GM23248 (cell line): ENCODE results near the gene NPY. TPM values are rescaled to one million over a fixed set of nuclear protein-coding genes. Genes with fewer than 3 reads are reported as not detected.

Experiments used
- DNase-seq: peaks from one replicate; pipeline ENCODE4 v3.0.0-alpha.2; 2015
- H2AFZ ChIP-seq: fragments of 200-600 bp; sonication (generic); 2 replicates; pipeline ENCODE4 v1.6.1; 2016; ENCODE audit warnings: antibody characterized with exemption
- H3F3A ChIP-seq: fragments of 200-600 bp; sonication (generic); 2 replicates; pipeline ENCODE4 v1.6.1; 2016; ENCODE audit warnings: mild to moderate bottlenecking, antibody characterized with exemption, mixed run types; ENCODE audit not compliant: insufficient read depth
- H3K27ac ChIP-seq: fragments of 200-600 bp; sonication (generic); 2 replicates; pipeline ENCODE4 v1.5.1; 2016; ENCODE audit warnings: mild to moderate bottlenecking
- H3K27me3 ChIP-seq: fragments of 200-600 bp; sonication (generic); replicated peaks from 2 replicates; pipeline ENCODE4 v1.6.1; 2016; ENCODE audit warnings: mild to moderate bottlenecking; ENCODE audit not compliant: insufficient read depth
- H3K36me3 ChIP-seq: fragments of 200-600 bp; sonication (generic); 2 replicates; pipeline ENCODE4 v1.6.1; 2016; ENCODE audit warnings: low read depth, mild to moderate bottlenecking
- H3K4me1 ChIP-seq: fragments of 200-600 bp; sonication (generic); 2 replicates; pipeline ENCODE4 v1.6.1; 2016; ENCODE audit warnings: mild to moderate bottlenecking; ENCODE audit not compliant: insufficient read depth
- H3K4me2 ChIP-seq: fragments of 200-600 bp; sonication (generic); one replicate; pipeline ENCODE4 v1.6.1; 2016; ENCODE audit warnings: mild to moderate bottlenecking; ENCODE audit not compliant: unreplicated experiment
- H3K4me3 ChIP-seq: fragments of 200-600 bp; sonication (generic); 2 replicates; pipeline ENCODE4 v1.5.1; 2016; ENCODE audit warnings: mild to moderate bottlenecking
- H3K79me2 ChIP-seq: fragments of 200-600 bp; sonication (generic); 2 replicates; pipeline ENCODE4 v1.6.1; 2016; ENCODE audit warnings: mild to moderate bottlenecking; ENCODE audit not compliant: insufficient read depth
- H3K9ac ChIP-seq: fragments of 200-600 bp; sonication (generic); 2 replicates; pipeline ENCODE4 v1.6.1; 2016; ENCODE audit warnings: mild to moderate bottlenecking
- H3K9me2 ChIP-seq: fragments of 200-600 bp; sonication (generic); 2 replicates; pipeline ENCODE4 v1.6.1; 2016; ENCODE audit warnings: mixed run types, mild to moderate bottlenecking, moderate library complexity; ENCODE audit not compliant: insufficient read depth
- H3K9me3 ChIP-seq: fragments of 200-600 bp; sonication (generic); one replicate; pipeline ENCODE4 v1.6.1; 2017; ENCODE audit warnings: low read depth
- H4K20me1 ChIP-seq: fragments of 200-600 bp; sonication (generic); 2 replicates; pipeline ENCODE4 v1.6.0; 2016; ENCODE audit not compliant: insufficient read depth
- EZH2 ChIP-seq: fragments of 200-600 bp; sonication (generic); IDR thresholded peaks from 2 replicates; pipeline ENCODE4 v1.6.1; 2018; ENCODE audit warnings: antibody characterized with exemption, mild to moderate bottlenecking; ENCODE audit not compliant: insufficient read depth, poor library complexity, severe bottlenecking
- EZH2phosphoT487 ChIP-seq: fragments of 200-600 bp; sonication (generic); IDR thresholded peaks from 2 replicates; pipeline ENCODE4 v1.6.1; 2018; ENCODE audit warnings: antibody characterized with exemption, moderate library complexity, mild to moderate bottlenecking, low read depth; ENCODE audit not compliant: insufficient read depth
- WGBS, 2 experiments: methylation state at CpG; one replicate each; pipeline ENCODE4 v1.1.6; 2015 to 2017; ENCODE audit warnings: low lambda C conversion rate in 2 of 2, low coverage in 1 of 2; ENCODE audit errors: missing lambda C conversion rate in 2 of 2; 5-methylcytosine and 5-hydroxymethylcytosine counted together
- in situ Hi-C: fragments of 300-500 bp; cut with MboI; formaldehyde crosslinking; loops from 2 replicates; pipeline ENCODE4 v1.15.0; 2020
- polyA plus RNA-seq: library from polyadenylated mRNA; unstranded; fragments of >200 nt; fragmentation: Nextera tagmentation; extraction: Ambion mirVana; gene quantifications from 2 replicates; pipeline ENCODE4 v1.2.1, GENCODE V29; 2016
- total RNA-seq: library from RNA; depleted of rRNA; stranded (reverse); fragments of >200 nt; shearing (Covaris generic); gene quantifications from 2 replicates; pipeline ENCODE4 v1.2.3, GENCODE V29; 2014

NPY gene
- total and polyA plus RNA-seq, 2 experiments from 2014 or later, result not detected

GRCh38 chr7:24313777-24314176, 29.8 kb downstream of the NPY start:
- Histone ChIP-seq H3K4me2 (no peak overlapping the region), H3K9me3 (no peaks in the 10 kb centered on the region), H4K20me1 (no peaks in the 10 kb centered on the region), H3K27ac (no peak overlapping the region), H2AFZ (no peak overlapping the region), H3F3A (no peaks in the 10 kb centered on the region), H3K9ac (no peak overlapping the region), H3K9me2 (no peaks in the 10 kb centered on the region), H3K79me2 (no peaks in the 10 kb centered on the region), H3K4me1 (no peaks in the 10 kb centered on the region), H3K27me3 (no peaks in the 10 kb centered on the region), H3K4me3 (no peak overlapping the region), H3K36me3 (no peaks in the 10 kb centered on the region)
- WGBS, 2 experiments, result 13 to 19% methylated on average over 3 of the region's 3 CpGs
- TF ChIP-seq EZH2, result no peak
- no peak for TF ChIP-seq EZH2phosphoT487
- in situ Hi-C loops, result no loop called here
- DNase-seq, result no peak

DNA sequence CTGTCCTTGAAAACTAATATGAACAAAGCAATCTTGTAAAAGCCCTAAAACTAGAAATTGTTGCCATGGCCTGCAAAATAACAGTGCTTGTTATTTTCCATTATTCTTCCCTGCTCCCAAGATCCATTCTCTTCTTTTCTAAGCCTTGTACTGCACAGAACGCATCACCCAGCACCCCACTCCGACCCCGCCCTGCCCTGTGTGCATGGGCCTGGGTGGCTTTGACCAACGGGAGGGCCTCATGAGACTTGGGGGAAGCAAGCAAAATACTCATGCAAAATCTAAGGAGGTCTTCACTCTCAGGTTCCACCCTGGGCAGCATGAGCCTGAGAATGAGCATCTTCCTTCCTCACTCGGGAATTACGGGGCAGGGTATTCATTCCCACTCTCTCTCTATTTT, 32.4 kb downstream of the NPY start:
- Histone ChIP-seq H3K4me3 (no peak overlapping the region), H3K4me1 (no peaks in the 10 kb centered on the region), H3K9me3 (no peaks in the 10 kb centered on the region), H3K9ac (no peak overlapping the region), H3K36me3 (no peaks in the 10 kb centered on the region), H3K27ac (no peak overlapping the region), H2AFZ (no peak overlapping the region), H4K20me1 (no peaks in the 10 kb centered on the region), H3K9me2 (no peaks in the 10 kb centered on the region), H3F3A (no peaks in the 10 kb centered on the region), H3K27me3 (peaks cover 6% of the 10 kb centered on the region; the same call in 1 of the 2 replicates), H3K79me2 (no peaks in the 10 kb centered on the region), H3K4me2 (no peak overlapping the region)
- TF ChIP-seq EZH2phosphoT487, result no peak
- no peak for TF ChIP-seq EZH2
- 54 to 55% methylated on average over 6 of the region's 6 CpGs for WGBS, 2 experiments
- no peak for DNase-seq
- in situ Hi-C loops, result no loop called here

- H3K36me3 ChIP-seq, result no peaks in the 10 kb centered on the region
- no peaks in the 10 kb centered on the region for H3K4me1 ChIP-seq
- H3K9me3 ChIP-seq, result no peaks in the 10 kb centered on the region
- DNase-seq, result peak; percentile 7
- no peaks in the 10 kb centered on the region for H3K79me2 ChIP-seq
- no peaks in the 10 kb centered on the region for H3F3A ChIP-seq
- no peak overlapping the region for H3K4me3 ChIP-seq
- no peak overlapping the region for H3K4me2 ChIP-seq
- H2AFZ ChIP-seq, result no peak overlapping the region
- H4K20me1 ChIP-seq, result no peaks in the 10 kb centered on the region
- in situ Hi-C loops, result no loop called here
- no peak overlapping the region for H3K9ac ChIP-seq
- WGBS, 2 experiments, result 20 to 33% methylated on average over 6 of the region's 6 CpGs
- no peak overlapping the region for H3K27ac ChIP-seq
- no peak for TF ChIP-seq EZH2phosphoT487
- TF ChIP-seq EZH2, result no peak
- H3K27me3 ChIP-seq, result peaks cover 14% of the 10 kb centered on the region; the same call in 1 of the 2 replicates
- no peaks in the 10 kb centered on the region for H3K9me2 ChIP-seq
These were observed 34.3 kb downstream of the NPY start for GRCh38 chr7:24318326-24318725.

- Histone ChIP-seq H3F3A (no peaks in the 10 kb centered on the region), H3K9ac (no peak overlapping the region), H3K27me3 (peaks cover 14% of the 10 kb centered on the region; the same call in 1 of the 2 replicates), H3K9me3 (no peaks in the 10 kb centered on the region), H2AFZ (no peak overlapping the region), H3K9me2 (no peaks in the 10 kb centered on the region), H3K4me2 (no peak overlapping the region), H3K27ac (no peak overlapping the region), H3K4me3 (no peak overlapping the region), H3K36me3 (no peaks in the 10 kb centered on the region), H4K20me1 (no peaks in the 10 kb centered on the region), H3K4me1 (no peaks in the 10 kb centered on the region), H3K79me2 (no peaks in the 10 kb centered on the region)
- TF ChIP-seq EZH2phosphoT487 (no peak), EZH2 (no peak)
- in situ Hi-C loops, result no loop called here
- DNase-seq, result no peak
These were observed 35.2 kb downstream of the NPY start for GRCh38 chr7:24319209-24319608.

GRCh38 chr7:24323961-24324480, 40.0 kb downstream of the NPY start:
- Histone ChIP-seq H4K20me1 (no peaks in the 10 kb centered on the region), H3K4me3 (no peak overlapping the region), H3K79me2 (no peaks in the 10 kb centered on the region), H3K36me3 (no peaks in the 10 kb centered on the region), H3K27ac (no peak overlapping the region), H3K4me1 (no peaks in the 10 kb centered on the region), H3K9me3 (no peaks in the 10 kb centered on the region), H3K4me2 (no peak overlapping the region), H3K27me3 (peaks cover 14% of the 10 kb centered on the region; the same call in 1 of the 2 replicates), H3K9me2 (no peaks in the 10 kb centered on the region), H3K9ac (no peak overlapping the region), H3F3A (no peaks in the 10 kb centered on the region), H2AFZ (no peak overlapping the region)
- in situ Hi-C loops, result no loop called here
- DNase-seq, result no peak
- TF ChIP-seq EZH2phosphoT487 (no peak), EZH2 (no peak)
- WGBS, 2 experiments, result 21 to 24% methylated on average over 3 of the region's 3 CpGs
